ENCODE measurements around the gene FAM222A.
A peak's percentile ranks its signal among the peaks of the same experiment; 100 is the strongest.

FAM222A gene

DNA sequence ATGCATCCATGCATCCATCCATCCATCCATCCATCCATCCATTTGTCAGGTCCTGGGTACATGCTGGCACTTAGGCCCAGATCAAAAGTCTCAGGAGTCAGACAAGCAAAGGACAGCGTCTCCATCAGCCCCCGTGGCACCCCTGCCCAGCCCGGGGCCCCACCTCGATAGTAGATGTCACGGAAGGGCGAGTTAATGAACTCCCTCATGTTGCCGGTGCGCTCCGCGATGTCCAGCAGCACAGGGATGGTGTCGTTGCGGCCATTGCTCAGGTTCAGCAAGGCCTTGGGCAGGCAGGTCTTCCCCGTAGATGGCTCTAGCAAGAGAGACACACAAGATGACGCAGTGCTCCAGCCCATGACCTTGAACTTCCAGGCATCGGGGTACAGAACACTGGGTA is 89.2 kb downstream of the FAM222A start:
- DNase-seq (ENCODE audit: low read depth): no peak

GRCh38 chr12:109803678-109804077 is 90.1 kb downstream of the FAM222A start:
- DNase-seq (ENCODE audit: low read depth): no peak

DNA sequence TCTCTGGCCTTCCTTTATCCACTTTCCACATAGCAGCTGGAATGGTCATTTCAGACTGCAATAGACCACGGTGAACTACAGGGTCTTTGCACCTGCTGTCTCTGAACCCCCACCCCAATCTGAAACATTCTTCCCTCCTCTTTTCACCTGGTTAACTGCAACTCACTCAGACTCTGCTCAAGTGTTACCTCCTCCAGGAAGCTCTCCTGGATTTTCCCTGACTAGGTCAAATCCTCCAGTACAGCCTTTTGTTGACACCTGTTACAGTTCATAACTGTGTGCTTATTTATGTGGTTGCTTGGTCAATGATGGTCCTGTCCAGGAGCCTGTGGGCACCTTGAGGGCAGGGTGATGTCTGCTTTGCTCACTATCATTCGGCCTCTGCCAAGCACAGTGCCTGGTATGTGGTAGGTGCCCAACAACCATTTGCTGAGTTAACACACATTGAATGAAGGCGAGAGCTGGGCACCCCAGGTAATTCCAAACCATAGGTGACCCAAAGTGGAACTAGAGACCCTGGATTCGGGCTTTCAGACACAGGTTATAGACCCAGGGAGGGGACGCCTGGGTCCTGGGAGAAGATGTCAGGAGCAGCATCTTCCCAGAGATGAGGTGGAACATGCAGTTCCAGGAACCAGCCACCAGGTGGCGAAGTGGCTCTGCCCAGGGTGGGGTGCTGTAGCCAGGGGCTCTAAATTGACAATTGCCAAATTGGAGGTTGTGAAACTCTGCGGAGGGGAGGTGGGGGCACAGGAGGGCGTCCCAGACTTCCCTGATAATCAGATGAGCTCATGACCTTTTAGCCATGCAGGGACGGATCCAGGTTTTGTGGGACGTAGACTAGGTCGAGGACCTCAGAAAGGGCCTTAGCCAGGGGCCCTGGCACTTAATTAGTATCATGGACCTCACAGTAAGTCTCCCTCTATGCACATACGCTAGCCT is 91.5 kb downstream of the FAM222A start:
- DNase-seq (ENCODE audit: low read depth): peak; percentile 51

GRCh38 chr12:109807954-109808643 is 94.5 kb downstream of the FAM222A start:
- DNase-seq (ENCODE audit: low read depth): no peak

GRCh38 chr12:109808876-109809646 is 95.4 kb downstream of the FAM222A start:
- DNase-seq (ENCODE audit: low read depth): no peak

DNA sequence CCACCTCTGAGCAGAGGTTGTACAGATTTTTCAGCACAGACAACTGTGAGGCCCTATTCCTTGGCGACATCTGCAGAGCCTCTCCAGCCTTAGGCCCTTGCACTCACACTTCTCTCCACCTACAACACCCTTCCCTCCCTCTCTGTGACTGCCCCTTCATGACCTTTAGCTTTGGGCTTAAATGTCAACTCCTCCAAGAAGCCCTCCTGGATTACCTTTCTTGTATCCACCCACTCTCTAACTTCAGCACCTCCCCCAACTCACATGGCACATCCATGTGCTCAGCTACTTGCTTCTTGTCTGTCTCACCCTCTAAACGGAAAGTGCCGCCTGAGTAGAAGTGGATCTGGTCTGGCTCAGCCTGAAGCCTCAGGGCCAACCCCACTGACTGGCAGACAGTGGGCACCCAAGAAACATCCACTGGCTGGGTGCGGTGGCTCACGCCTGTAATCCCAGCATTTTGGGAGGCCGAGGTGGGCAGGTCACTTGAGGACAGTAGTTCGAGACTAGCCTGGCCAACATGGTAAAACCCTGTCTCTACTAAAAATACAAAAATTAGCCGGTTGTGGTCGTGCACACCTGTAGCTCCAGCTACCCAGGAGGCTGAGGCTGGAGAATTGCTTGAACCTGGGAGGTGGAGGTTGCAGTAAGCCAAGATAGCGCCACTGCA is 97.5 kb downstream of the FAM222A start:
- no peak for DNase-seq (ENCODE audit: low read depth)

GRCh38 chr12:109811624-109811995 is 98.0 kb downstream of the FAM222A start:
- no peak for DNase-seq (ENCODE audit: low read depth)

DNA sequence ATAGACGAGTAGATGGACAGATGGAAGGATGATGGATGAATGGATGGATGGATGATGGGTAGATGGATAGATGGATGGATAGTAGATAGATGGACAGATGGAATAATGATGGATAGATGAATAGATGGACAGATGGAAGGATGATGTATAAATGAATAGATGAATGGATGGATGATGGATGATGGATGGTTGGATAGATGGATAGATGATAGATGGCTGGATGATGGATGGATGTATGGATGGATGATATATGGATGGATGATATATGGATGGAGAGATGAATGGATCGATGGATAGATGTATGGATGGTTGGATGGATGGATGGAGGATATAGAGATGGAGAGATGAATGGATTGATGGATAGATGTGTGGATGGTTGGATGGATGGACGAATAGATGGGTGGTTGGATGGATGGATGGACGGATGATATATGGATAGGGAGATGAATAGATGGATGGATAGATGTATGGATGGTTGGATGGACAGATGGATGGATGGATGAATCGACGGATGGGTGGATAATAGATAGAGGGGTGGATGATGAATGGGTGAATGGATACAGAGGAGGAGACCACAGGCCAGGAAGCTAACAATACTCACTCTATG is 100.3 kb downstream of the FAM222A start:
- no peak for DNase-seq (ENCODE audit: low read depth)

- no peak for DNase-seq (ENCODE audit: low read depth)
Observed at GRCh38 chr12:109814600-109815150, 101.0 kb downstream of the FAM222A start.

- DNase-seq (ENCODE audit: low read depth): no peak
Observed at GRCh38 chr12:109815225-109815624, 101.6 kb downstream of the FAM222A start.

DNA sequence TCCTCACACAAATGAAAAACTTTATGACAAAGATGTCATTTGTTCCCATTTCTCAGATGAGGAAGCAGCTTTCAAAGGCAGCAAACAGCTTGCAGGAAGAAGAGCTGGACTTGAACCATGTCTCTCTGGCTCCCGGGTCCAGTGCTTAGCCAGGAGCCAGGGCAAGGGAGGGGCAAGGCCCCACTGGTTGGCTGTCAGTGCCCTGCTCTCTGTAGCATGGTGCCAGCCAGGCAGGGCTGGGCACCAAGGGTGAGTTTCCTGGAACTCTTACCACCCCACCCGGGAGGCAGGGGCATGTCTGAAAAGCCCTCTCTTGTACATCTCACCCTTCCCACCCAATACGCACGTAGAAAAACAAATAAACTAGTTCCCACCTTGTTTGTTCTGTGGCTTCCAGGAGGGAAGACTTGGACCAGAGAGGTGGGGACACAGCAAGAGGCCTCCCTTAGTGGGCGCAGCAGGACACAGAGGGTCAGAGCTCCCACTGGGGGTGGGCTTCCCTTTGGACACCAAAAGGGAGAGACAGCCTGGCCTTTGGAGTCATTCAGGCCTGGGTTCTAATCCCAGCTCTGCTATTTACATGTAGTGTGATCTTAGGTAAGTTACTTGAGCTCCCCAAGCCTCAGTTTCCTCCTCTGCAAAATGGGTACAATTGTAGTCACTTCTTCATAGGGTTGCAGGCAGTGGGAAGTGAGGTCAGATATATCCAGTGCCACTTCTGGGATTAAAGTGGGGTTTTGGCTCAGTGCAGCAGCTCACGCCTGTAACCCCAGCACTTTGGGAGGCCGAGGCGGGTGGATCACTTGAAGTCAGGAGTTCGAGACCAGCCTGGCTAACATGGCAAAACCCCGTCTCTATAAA is 102.4 kb downstream of the FAM222A start:
- no peak for DNase-seq (ENCODE audit: low read depth)

- no peak for DNase-seq (ENCODE audit: low read depth)
Observed at GRCh38 chr12:109816870-109817269, 103.2 kb downstream of the FAM222A start.

DNA sequence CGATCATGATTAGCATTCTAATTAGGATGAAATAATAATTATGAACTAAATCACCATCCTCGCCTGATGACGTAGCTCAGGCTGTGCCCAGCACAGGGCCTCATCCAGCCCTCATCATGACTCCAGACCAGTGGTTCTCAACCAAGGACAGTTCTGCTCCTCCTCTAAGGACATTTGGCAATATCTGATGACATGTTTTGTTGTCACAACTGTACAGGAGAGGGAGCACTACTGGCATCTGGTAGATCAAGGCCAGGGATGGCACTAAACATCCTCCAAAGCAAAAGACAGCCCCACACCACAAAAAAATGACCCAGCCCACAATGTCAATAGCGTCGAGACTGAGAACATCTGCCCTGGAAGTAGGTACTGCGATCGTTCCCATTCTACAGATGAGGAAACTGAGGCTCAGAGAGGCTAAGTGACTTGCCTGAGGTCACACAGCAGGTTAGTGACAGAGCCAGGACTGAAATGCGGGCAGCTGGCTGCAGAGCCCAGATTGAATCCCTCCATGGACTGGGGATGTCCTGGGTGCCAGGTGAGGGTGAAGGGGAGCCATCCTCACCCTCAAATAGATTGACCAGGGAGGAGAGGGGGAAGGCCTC is 104.1 kb downstream of the FAM222A start:
- DNase-seq (ENCODE audit: low read depth): no peak

- no peak for DNase-seq (ENCODE audit: low read depth)
Observed at GRCh38 chr12:109818253-109818652, 104.6 kb downstream of the FAM222A start.

DNA sequence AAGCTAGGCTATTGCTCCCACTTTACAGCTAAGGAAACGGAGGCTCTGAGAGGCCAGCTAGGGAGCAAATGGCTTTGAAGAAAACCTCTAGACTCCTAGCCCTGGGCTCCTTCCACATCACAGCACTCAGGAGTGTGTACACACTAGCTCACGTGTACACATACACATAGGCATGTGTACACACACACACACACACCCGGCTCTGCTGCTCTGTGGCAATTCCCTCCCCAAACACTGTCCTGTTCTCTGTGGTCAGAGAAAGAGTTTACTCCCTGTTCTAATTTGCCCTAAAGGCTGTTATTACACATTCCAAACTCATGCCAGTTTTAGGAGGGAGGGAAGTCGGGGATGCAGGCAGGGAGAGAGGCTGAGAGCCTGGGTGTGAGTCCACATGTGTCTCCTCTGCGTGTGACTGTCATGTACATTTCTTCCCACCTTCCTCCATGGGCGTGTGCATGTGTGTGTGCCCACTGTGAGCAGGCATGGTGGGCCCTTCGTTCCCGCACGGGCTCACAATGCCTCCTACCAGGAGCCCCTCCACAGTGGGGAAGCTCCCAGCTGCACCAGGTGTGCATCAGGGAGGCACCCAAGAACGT is 105.4 kb downstream of the FAM222A start:
- no peak for DNase-seq (ENCODE audit: low read depth)
